Dermis blood vessel endothelial cell (primary cell): ENCODE data around the gene RAD51AP1. TPM values are rescaled to one million over a fixed set of nuclear protein-coding genes. Genes with fewer than 3 reads are reported as not detected.

Experiments used
- DNase-seq: peaks from one replicate; pipeline ENCODE4 v3.0.0; 2010
- total RNA-seq: library from RNA; depleted of rRNA; stranded (reverse); fragments of >200 nt; gene quantifications from 2 replicates; pipeline ENCODE4 v1.2.3, GENCODE V29; 2014

Gene RAD51AP1
- total RNA-seq, 1 donor from 2014 or later, result 12.3 TPM

DNA sequence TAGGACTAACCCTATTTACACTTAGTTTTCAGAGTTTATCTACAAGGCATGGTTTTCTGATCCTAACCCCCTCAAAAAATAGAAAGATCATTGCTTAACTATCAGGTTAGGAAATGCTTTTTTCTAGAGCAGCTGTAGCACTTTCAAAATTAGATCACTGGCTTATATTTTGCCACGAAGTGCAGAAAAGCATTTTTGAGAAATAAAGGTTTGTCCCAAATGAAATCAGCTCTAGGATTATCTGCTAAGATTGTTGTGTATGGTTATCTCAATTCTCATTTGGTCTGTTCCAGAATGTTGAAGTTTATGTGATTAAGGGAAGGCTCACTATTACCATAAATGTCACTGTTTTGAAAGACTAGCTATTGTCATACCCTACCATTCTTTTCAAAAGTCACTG lies 13.5 kb downstream of the RAD51AP1 start:
- no peak for DNase-seq

DNA sequence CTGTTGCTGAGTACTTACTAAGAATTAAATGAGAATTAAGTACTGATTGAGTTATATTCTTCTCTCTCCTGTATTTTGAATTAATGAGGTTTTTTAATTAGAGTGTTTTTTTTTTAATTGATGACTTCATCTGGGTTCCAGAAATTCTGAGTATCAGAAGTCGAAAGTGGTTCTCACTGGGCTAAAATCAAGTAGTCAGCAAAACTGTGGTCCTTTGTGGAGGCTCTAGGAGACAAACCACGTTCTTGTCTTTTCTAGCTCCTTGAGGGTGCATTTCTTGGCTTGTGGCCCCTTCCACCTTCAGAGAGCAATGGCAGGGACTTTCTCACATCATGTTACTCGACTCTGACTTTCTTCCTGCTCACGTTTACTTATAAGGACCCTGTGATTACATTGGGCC lies 15.3 kb downstream of the RAD51AP1 start:
- DNase-seq, result no peak

DNA sequence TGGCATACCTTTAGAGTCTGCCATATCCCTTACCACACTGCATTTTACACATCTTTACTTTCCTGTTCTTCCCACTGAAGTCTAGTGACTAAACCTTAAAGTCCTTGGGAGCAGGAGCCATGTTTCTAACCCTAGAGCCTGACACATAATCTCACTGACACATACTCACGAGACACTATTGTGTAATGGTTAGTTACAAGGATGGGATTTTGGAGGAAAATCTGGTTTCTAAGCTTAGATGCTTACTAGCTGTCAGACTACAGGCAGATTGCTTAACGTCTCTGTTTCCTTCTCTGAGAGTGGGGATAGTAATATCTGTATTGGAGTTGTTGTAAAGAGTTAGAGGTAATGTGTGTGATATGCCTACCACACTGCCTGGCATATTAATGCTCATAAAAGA lies 17.1 kb downstream of the RAD51AP1 start:
- DNase-seq, result no peak

DNA sequence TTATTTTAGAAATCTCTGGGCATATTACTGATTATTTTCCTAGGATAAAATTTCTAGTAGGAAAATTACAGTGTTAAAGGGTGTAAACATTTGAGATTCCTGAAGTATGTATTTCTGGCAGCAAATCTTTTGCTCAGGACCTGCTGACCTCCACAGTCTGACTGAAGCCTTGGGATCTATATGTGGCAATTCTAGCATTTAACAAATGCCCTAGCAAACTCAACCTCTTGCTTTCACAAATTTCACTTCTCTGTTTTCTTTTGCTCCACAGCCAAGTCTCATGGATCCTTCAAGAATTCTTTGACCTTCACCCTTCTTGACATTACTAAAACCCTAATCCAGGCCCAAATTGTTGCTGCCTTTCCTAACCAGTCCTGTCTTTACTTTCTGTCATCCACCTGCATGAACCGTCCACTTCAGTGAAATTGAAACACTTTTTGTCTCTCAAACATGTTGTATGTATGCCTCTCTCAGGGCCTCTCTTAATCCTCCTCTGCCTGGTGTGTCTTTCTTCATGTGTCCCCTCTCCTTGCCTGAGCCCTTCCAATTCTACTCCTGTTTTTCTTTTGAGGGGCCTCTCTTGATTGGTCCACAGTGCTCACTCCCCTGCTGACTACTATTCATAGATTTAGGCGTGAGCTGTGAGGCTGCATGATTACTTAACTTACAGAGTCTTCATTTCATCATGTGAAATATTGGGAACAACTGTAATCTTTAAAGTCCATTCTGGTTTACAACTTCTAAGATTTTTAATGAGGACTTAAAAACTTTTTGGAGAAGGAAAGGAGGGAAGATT lies 18.2 kb downstream of the RAD51AP1 start:
- no peak for DNase-seq

DNA sequence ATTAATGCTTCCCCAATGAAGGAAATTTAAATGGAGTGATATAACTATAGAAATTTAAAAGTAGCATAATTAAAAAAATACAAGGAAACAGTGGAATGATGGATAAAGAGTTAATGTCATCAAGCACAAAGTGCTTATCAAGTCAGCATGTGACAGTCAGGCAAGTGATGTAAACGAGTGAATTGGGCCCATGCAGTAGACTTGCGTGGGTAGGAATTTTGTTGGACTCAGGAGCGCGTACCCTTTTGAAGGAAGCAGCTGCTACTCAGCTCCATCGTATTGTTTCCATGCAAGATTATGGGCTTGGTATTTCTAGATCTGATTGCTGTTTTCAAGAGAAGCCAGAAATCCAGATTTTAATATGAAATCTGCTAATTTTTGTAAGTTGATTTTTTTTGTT lies 18.9 kb downstream of the RAD51AP1 start:
- no peak for DNase-seq

DNA sequence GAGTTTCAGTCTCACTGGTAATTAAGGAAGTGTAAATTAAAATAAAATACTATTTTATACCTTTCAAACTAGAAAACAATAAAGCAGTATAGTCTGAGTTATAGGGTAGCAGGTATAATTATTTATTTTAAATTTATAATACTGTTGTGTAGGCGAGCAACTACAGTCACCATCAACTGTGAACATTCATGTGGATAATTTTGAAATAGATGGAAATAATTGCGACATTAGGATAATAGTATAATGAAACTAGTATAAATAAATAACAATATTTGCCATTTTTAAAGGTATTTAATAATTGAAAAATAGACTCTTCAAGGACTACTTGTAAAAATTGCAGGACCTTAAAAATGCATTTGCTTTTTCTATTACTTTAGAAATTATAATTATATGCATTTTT lies 19.5 kb downstream of the RAD51AP1 start:
- no peak for DNase-seq

DNA sequence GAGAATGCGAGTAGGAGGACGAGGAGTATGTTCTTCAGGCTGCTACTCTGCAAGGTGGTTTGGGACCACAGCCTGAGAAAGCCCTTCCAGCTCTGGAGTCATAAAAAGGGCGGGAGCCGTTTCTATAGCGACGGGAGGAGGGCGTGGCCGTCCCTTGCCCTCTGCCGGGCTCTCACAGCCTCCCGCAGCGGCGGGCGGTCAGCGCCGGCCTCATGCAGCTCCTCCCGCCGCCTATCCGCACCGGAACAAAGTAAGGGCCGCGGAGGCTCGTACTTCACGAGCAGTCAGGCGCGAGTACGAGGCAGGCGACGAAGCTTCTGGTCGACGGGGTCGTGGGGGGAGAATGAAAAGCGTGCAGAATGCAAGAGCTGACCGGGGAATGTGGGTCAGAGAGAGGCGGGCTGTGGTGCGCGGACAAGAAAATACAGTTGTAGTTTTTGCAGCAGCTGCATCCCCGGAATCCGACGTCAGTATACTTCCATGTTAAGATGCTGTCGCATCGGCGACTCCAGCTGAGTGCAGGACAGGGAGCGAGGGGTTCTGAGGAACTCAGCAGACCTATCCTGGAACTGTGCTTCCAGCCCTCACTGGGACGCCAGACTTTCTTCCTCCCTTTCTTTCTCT lies 23.5 kb downstream of the RAD51AP1 start, which contains the start of gene DYRK4:
Gene DYRK4 (plus strand): TSS at position 175 of the 624 bp plus-strand sequence. CDS start 38 bp downstream, at position 213.
- DNase-seq, result peak; percentile 63

DNA sequence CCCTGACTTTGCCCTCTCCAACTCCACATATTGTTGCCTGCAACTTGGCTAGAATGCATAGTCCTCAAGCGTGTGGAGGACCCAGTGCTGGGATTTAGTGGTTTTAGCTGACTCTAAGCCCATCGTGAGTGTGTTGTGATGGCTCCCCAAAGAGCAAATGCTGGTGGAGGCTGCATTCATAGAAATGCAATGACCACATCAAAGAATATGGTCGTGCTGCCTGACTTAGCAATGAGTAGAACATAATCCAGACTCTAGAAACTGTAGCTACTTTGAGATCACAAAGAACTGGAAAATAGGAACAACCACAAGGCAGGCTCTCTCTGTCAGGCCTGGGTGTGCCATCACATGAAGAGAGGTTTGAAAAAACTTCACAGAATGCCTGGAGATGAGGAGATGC lies 24.6 kb downstream of the RAD51AP1 start:
- DNase-seq, result no peak

DNA sequence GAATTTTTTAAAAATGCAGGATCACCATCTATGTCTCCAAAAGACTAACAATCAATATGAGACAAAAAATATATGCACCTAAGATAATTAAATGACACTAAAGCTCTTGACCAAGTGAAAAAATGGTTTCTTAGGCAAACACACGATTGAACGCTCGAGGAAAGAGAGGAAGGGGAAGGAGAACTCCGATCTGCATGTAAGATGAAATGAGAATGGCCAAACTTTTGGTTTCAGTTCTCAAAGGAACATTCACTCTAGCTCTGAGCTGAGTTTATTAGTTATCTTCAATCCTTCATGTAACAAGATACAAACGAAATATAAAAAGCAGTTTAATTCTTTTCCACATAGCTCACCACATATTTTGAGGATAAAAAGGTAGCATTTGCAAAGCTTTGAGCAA lies 26.1 kb downstream of the RAD51AP1 start:
- DNase-seq, result no peak

DNA sequence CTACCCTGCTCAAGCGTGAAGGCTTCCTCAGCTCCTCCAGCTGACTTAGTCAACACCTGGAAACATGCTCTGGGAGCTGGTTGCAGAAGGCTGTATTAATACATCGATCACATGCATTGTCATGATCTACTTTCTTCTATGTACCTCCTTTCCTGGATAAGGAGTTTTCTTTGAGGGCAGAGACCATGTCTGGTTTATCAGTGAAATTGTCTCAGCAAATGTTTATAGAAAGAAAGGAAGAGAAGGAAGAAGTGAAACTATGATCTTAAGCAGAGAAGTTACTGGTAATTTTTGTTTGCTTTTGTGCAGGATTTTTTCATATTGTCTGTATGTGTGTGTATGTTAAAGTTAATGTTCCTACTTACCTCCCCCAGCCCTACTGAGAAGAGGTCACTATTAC lies 27.8 kb downstream of the RAD51AP1 start:
- no peak for DNase-seq

DNA sequence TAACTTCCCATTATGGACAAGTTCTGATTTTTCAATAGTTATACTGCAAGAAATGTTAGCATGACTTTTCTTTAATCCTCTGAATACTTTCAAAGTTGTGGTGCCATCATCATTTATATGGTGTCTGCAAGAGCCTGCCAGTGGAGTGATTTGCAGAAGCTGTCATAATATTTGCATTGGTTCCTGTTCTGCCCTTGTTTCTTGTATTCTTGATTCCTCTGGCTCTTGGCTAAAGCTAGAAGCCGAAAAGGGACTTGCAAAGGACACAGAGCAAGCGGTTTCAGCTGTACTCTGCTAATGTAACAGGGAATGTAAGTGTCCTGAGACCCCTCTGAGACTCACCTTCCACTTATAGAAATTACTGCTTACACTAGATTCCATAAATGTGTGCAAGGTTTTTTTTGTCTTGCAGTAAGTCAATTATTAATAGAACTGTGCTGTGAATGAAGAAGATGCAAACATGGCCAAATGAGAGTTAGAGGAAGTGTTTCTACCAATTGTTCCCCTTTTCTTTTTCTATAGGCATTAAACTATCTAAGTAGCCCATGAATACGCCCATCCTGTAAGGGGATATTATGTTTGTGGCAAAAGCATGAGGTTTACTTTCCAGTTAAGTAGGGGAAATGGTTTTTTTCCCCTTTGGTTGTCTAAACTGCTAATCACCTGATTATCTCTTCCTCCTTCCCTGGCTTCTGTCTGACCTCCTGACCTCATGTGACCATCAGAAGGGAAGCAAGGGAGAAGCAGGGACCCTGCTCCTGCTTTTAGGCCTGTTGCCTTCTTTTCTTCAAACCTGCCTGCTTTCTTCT lies 28.6 kb downstream of the RAD51AP1 start:
- DNase-seq, result no peak

DNA sequence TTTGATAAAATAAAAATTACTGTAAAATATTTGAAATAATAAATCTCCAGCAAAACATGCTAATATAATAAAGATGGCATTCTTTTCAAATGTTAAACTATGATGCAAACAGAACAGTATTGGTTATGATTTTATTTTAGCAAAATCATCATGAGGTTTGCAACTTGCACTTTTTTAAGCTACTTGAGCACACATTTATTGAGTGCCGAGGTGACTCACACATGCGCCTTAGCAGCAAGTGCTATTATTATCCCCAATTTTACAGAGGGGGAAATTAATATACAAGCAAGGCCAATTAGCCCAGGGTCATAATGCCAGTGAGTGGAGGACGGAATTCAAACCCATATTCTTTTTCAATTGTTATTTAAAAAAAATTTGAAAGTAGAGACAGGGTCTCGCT lies 30.6 kb downstream of the RAD51AP1 start:
- no peak for DNase-seq

DNA sequence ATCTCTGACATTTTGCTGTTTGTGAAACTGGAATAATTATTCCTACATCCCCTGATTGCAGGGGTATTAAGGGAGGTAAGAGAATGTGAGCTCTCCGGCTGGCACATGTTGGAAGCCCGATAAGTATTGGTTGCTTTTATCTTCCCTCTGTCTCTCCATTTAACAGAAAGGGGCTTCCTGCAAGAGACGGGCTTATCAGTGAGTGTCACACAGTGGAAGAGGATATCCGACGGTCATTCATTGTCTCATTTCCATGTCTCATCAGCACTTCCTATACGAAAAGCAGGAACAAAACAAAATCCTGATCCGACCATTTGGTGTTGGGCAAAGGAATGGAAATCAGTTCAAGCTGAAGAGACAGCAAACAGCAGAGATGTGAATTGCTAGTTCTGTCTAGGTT lies 34.0 kb downstream of the RAD51AP1 start:
- peak; percentile 48 for DNase-seq

DNA sequence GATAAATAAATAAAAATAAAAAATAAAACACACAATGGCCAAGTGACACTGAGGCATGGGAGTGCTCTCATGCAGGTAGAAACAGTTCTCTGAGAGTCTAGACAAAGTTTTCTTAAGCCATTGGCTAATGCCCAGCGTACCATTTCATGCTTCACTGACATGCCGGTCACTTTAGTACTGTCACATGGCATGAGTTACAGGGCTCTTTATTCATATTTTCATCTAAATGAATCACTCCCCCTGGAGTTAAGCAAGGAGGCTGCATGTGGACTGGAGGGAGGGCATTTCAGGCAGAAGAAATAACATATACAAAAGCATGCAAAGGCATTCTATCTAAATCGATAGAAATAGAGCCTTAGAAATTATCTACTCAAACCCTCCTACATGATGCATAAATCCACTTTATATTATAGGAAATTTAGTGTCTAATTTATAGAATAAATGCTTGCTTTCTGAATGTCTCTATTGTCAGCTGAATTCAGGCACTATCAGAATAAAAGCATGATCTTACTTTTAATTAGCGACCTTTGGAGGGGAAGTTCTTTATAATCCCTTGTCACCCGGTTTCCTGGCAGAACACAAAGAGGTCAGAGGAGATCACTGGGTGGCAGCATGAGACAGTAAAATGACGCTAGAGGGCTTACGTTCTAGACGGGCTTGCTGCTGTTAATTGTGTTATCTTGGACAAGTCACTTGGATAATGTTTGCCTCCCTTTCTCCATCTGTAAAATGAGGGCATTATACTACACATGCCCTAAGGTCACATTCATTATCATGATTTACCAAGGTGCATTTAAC lies 40.8 kb downstream of the RAD51AP1 start:
- peak; percentile 59 for DNase-seq

DNA sequence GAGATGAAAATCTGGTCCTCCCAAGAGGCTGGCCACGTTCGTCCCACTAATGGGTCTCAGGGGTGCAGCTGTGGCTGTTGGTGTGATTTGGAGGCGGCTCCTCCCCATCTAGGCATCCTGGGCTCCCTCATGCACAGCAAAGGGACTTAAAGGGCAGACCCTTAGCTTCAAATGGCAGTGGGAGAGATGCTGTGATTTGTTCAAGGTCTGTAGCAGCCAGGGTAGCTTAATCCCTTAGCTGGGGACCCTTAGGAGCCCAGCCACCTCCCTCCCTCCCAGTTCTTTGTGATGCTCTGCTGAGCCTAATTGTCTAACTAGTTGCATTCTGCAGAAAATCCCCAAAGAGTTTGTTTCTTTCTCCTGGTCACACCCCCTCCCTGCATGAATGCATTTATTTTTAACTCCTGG lies 41.6 kb downstream of the RAD51AP1 start:
- DNase-seq, result no peak

DNA sequence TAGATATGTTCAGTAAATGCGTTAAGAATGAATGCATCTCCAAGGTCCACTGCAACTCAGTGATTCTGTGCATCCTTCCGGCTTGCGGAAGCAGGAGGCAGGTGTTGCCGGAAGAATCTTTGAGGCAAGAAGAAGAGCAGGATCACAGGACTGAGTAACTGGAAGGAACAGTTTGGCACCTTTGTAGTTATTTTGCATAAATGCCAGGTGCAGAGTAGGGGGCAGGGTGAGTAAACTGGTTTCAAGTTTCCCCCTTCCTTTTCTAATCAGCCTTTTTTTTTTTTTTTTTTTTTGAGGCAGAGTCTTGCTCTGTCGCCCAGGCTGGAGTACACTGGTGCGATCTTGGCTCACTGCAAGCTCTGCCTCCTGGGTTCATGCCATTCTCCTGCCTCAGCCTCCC lies 45.6 kb downstream of the RAD51AP1 start:
- no peak for DNase-seq

DNA sequence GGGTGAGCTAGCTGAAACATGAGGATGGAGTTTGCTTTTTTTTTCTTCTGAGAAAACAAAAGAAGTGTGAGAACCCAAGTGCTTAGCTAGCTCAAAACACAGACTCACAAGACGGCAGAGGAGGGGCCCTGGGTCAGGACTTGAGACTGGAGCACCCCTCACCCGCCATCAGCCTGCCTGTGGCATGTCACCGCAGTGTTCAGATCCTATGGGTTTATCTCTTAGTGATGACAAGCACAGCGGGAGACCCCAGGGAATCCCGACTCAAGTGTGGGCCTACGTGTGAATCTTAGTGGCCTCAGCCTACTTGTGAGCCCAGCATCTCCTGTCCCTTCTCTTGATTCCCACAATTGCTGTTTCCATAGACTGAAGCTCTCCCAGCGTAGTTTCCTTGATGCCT lies 46.2 kb downstream of the RAD51AP1 start:
- no peak for DNase-seq

DNA sequence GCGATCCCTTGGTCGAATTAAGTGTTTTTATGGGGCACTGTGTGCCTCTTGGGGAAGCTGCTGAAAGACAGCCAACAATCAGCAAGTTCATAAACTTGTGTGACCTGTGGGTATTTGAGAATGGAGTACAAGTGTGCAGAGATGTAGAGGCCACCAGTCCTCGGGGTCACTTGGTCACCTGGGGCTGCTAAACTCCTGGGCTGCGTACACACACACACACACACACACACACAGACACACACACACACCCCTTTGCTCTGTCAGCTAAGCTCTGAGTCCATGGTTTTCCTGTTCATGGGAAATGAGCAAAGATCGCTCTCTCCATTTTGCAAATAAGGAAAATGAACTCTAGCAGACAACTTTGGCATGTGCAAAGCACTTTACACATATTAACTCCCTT lies 47.8 kb downstream of the RAD51AP1 start:
- no peak for DNase-seq

DNA sequence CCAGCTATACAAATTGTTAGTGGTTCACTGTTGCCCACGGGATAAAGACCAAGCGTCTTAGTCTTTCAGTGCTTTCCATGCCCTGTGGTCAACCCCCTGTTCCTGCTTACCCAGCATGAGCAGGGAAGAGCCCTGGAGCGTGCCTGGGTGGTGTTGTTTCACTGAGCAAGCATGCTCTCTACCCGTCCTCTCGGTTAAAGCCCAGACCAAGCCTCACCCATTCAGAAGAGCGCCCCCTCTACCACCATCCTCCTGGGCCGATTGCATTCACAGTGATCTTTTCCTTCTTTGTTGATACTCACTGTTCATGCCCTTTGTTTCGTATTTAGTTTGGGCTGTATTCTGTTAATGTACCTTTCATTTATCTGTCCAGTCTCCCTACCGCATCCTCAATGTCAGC lies 48.4 kb downstream of the RAD51AP1 start:
- DNase-seq, result no peak

DNA sequence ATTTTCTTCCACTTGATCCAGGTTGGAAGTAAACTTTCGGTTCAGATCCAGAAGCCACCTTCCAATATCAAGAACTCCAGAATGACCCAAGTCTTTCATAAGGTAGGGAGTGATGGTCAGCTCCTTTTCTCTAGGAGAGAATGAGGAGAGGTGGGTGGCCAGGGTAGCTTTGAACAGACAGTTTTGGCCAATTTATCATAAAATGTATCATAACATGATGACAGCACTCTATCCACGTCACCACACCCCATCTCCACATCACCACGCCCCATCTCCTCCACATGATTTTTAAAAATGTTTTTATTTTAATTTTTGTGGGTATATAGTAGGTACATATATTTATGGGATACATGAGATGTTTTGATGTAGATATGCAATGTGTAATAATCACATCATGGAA lies 50.2 kb downstream of the RAD51AP1 start:
- no peak for DNase-seq

DNA sequence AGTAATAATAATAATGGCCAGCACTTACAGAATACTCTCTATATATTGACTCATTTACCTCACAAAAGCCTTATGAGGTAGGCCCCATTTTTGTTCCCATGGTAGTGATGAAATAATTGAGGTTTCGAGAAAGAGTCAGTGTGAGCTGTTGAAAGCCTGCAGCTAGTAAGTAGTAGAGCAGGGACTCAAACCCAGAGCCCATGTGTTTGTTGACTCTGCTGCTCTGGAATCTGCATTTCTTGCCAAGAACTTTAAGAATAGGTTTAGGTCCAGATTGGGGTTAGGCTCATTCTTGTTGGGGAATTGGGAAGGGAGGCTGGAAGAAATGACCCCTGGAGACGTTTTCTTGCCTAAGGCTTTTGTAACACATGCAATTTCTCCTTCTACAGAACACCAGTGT lies 51.3 kb downstream of the RAD51AP1 start:
- DNase-seq, result no peak

DNA sequence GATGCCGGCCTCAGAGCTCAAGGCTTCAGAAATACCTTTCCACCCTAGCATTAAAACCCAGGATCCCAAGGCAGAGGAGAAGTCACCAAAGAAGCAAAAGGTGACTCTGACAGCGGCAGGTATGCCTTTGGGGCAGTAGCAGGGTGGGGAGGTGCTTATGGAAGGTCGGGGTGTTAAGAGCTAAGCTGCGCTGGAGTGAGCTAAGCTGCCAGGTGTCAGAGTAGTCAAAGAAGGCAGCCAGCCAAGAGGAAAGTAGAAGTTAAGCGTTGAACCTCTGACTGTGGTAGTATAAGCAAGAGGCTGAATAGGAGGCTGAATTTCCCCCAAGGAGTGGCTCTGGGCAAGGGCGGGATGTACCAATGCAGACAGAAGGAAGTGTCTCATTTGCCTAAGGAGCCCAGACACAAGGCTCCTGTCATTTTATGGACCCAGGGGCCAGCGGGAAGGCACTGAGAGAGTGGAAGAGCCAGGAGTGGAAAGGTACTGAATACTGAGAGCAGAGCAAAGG lies 52.5 kb downstream of the RAD51AP1 start:
- no peak for DNase-seq

DNA sequence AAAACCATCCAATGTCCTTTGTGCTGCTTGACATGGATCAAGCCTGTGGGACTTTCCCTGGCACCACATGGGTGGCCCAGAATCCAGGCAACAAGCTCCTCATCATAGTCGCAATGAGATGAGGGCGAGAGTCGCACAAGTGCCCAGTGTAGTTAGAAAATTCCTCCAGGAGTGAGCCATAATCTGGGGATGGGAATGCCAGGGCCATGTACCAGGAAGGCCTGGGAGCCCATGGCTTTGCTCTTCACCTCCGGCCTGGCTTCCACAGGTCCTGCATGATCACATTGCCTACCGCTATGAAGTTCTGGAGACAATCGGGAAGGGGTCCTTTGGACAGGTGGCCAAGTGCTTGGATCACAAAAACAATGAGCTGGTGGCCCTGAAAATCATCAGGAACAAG lies 57.2 kb downstream of the RAD51AP1 start:
- DNase-seq, result no peak
